ENCODE results near the gene NME3. TPM values are rescaled to one million over a fixed set of nuclear protein-coding genes. Genes with fewer than 3 reads are reported as not detected.

The NME3 gene
- total RNA-seq, 1 experiment from 2014 or later = 76.9 TPM

- Histone ChIP-seq H3K27ac (ENCODE audit: insufficient read length, low read depth, low read length) (no peak overlapping the region), H2BK12ac (ENCODE audit: insufficient read length, low read depth, low read length) (no peak overlapping the region), H3K79me1 (ENCODE audit: insufficient read depth, low read depth, low read length, poor library complexity, severe bottlenecking) (peaks cover 5% of the 10 kb centered on the region), H3K14ac (ENCODE audit: insufficient read depth, low read length) (no peak overlapping the region), H2BK20ac (ENCODE audit: low read depth, low read length, poor library complexity, severe bottlenecking) (no peak overlapping the region), H3K9me3 (ENCODE audit: control insufficient read depth, low read depth, low read length) (no peaks in the 10 kb centered on the region), H3K27me3 (ENCODE audit: insufficient read depth, low read length) (no peaks in the 10 kb centered on the region), H3K23ac (ENCODE audit: insufficient read length, low read depth, low read length) (no peak overlapping the region), H4K91ac (ENCODE audit: insufficient read length, low read depth, low read length) (no peak overlapping the region), H3K9ac (ENCODE audit: extremely low read depth, insufficient read length, low read length) (no peak overlapping the region), H2AFZ (ENCODE audit: low read length) (no peak overlapping the region), H2BK15ac (ENCODE audit: low read depth, low read length) (no peak overlapping the region), H3K56ac (ENCODE audit: insufficient read length, low read depth, low read length) (no peak overlapping the region), H3K18ac (ENCODE audit: insufficient read length, low read depth, low read length) (no peak overlapping the region), H3K23me2 (ENCODE audit: insufficient read length, low read depth, low read length, poor library complexity, severe bottlenecking) (no peaks in the 10 kb centered on the region), H3K4me2 (ENCODE audit: insufficient read depth, insufficient read length, low read length) (no peak overlapping the region), H4K20me1 (ENCODE audit: control insufficient read depth, insufficient read depth, insufficient read length) (no peaks in the 10 kb centered on the region), H3K4ac (ENCODE audit: low read depth, low read length) (no peak overlapping the region), H3T11ph (ENCODE audit: low read length) (no peak overlapping the region), H2AK5ac (ENCODE audit: insufficient read length, low read length) (no peak overlapping the region), H2BK5ac (ENCODE audit: insufficient read length, low read length) (no peak overlapping the region), H4K5ac (ENCODE audit: insufficient read length, low read depth, low read length) (no peak overlapping the region), H3K4me1 (ENCODE audit: insufficient read depth, low read length) (no peaks in the 10 kb centered on the region; the same call in 1 of the 2 replicates), H3K79me2 (ENCODE audit: insufficient read depth, low read length) (peaks cover 8% of the 10 kb centered on the region; the same call in 1 of the 2 replicates), H2BK120ac (ENCODE audit: low read depth, low read length, poor library complexity, severe bottlenecking) (no peak overlapping the region), H4K8ac (replicated peaks; ENCODE audit: insufficient read length, low read depth, low read length) (no peak overlapping the region)
- TF ChIP-seq CTCF (conservative IDR thresholded peaks at IDR 0.05) = no peak
- H3K27me3 Mint-ChIP-seq (ENCODE audit: low read depth) = no peaks in the 10 kb centered on the region
- no peak overlapping the region for H3K4me3 Mint-ChIP-seq
- no peak for DNase-seq
- H3K9me3 Mint-ChIP-seq = no peaks in the 10 kb centered on the region
- peaks cover 5 to 17% (median 15%) of the 10 kb centered on the region in 3 experiments; a peak in 6 of 7 replicates for H3K36me3 Mint-ChIP-seq (ENCODE audit: insufficient read depth in 1 of 3, low read depth in 3 of 3)
- H3K4me1 Mint-ChIP-seq = peaks cover 0 to 6% of the 10 kb centered on the region in 2 experiments; a peak in 1 of 4 replicates
- no CpG with 5 or more reads among the region's 6 CpGs for whole genome bisulfite sequencing (ENCODE audit: extremely low coverage, insufficient read length, low lambda C conversion rate)
- H3K27ac Mint-ChIP-seq = no peak overlapping the region
These were observed 15.6 kb upstream of the NME3 start for GRCh38 chr16:1787056-1787321.

Data from H9 (cell line).